Keratinocyte (primary cell): ENCODE data around the gene SLC4A5. TPM values are rescaled to one million over a fixed set of nuclear protein-coding genes. Genes with fewer than 3 reads are reported as not detected.

Experiments used
- DNase-seq: peaks from one replicate; pipeline ENCODE4 v3.0.0-alpha.2; 2011; ENCODE audit warnings: low read depth, missing footprints, low spot score
- FAIRE-seq: peaks from 2 replicates; lab custom pipeline; 2011; peaks lifted over from hg19 to GRCh38; lab: Jason Lieb, UNC
- H2AFZ ChIP-seq: 2 replicates; pipeline ENCODE4 v1.6.0; 2012; ENCODE audit warnings: low read length, control low read depth, inconsistent platforms; ENCODE audit not compliant: control insufficient read depth
- H3K27ac ChIP-seq: 2 replicates; pipeline ENCODE4 v1.5.1; 2011; ENCODE audit warnings: low read length; ENCODE audit not compliant: control insufficient read depth, insufficient read depth
- H3K27me3 ChIP-seq: 3 replicates; pipeline ENCODE4 v1.6.0; 2011; ENCODE audit warnings: low read length; ENCODE audit not compliant: control insufficient read depth, insufficient read depth; ENCODE audit errors: extremely low read depth
- H3K36me3 ChIP-seq, 2 experiments: 2 replicates in 1 of 2; 3 replicates in 1 of 2; pipeline ENCODE4 v1.5.1; 2011; ENCODE audit warnings: low read length in 2 of 2, mild to moderate bottlenecking in 1 of 2; ENCODE audit not compliant: control insufficient read depth in 2 of 2, insufficient read depth in 2 of 2; ENCODE audit errors: extremely low read depth in 1 of 2
- H3K4me1 ChIP-seq: 3 replicates; pipeline ENCODE4 v1.5.1; 2011; ENCODE audit warnings: low read length; ENCODE audit not compliant: control insufficient read depth, insufficient read depth; ENCODE audit errors: extremely low read depth
- H3K4me2 ChIP-seq: 3 replicates; pipeline ENCODE4 v1.6.0; 2011; ENCODE audit warnings: low read depth, low read length; ENCODE audit not compliant: control insufficient read depth, insufficient read depth; ENCODE audit errors: extremely low read depth
- H3K4me3 ChIP-seq, 3 experiments: fragments of 200-600 bp in 1 of 3; sonication (generic) in 1 of 3; 2 replicates in 2 of 3; 3 replicates in 1 of 3; pipeline ENCODE4 v1.5.1; 2011 to 2016; ENCODE audit warnings: low read length in 3 of 3, mild to moderate bottlenecking in 3 of 3, control low read depth in 2 of 3, inconsistent platforms in 1 of 3, low read depth in 1 of 3, mixed read lengths in 1 of 3, mixed run types in 1 of 3, moderate library complexity in 1 of 3; ENCODE audit not compliant: control insufficient read depth in 2 of 3, insufficient read depth in 2 of 3; ENCODE audit errors: extremely low read depth in 1 of 3
- H3K79me2 ChIP-seq: 2 replicates; pipeline ENCODE4 v1.6.0; 2012; ENCODE audit warnings: low read length; ENCODE audit not compliant: control insufficient read depth, insufficient read depth
- H3K9ac ChIP-seq: 3 replicates; pipeline ENCODE4 v1.6.0; 2011; ENCODE audit warnings: low read length; ENCODE audit not compliant: control insufficient read depth, insufficient read depth; ENCODE audit errors: extremely low read depth
- H3K9me1 ChIP-seq: 3 replicates; pipeline ENCODE4 v1.6.0; 2011; ENCODE audit warnings: low read length; ENCODE audit not compliant: control insufficient read depth, insufficient read depth; ENCODE audit errors: extremely low read depth
- H3K9me3 ChIP-seq: 2 replicates; pipeline ENCODE4 v1.5.1; 2012; ENCODE audit warnings: low read depth, low read length; ENCODE audit not compliant: control insufficient read depth
- H4K20me1 ChIP-seq: 3 replicates; pipeline ENCODE4 v1.6.0; 2011; ENCODE audit warnings: low read length; ENCODE audit not compliant: control insufficient read depth, insufficient read depth; ENCODE audit errors: extremely low read depth
- CTCF ChIP-seq, 3 experiments: IDR thresholded peaks in 1 of 3; conservative IDR thresholded peaks in 1 of 3; optimal IDR thresholded peaks in 1 of 3; 2 replicates in 2 of 3; 3 replicates in 1 of 3; pipeline versions ENCODE3 to v1.5.1; 2011; ENCODE audit warnings: low read length in 3 of 3, mild to moderate bottlenecking in 3 of 3, moderate library complexity in 2 of 3, control low read depth in 1 of 3, inconsistent platforms in 1 of 3; ENCODE audit not compliant: insufficient read depth in 2 of 3; ENCODE audit errors: extremely low read depth in 1 of 3
- EZH2 ChIP-seq: IDR thresholded peaks from one replicate; pipeline ENCODE4 v1.6.1; 2012; ENCODE audit warnings: inconsistent platforms, mild to moderate bottlenecking, low read length, moderate library complexity
- dilution Hi-C: fragments of 300-500 bp; cut with MboI; formaldehyde crosslinking; loops from one replicate; pipeline ENCODE4 v1.7.0; 2020; ENCODE audit warnings: low sequenced_read_pairs; ENCODE audit not compliant: extremely low pct_ligation_motif_present
- polyA plus RNA-seq, 5 experiments: library from polyadenylated mRNA; depleted of rRNA in 3 of 5; stranded (reverse) in 3 of 5; stranded (forward) in 1 of 5; unstranded in 1 of 5; fragments of >200 nt; gene quantifications; 1 replicate in 1 of 5; 2 replicates in 3 of 5; 3 replicates in 1 of 5; pipeline versions ENCODE4 v1.2.1 to v1.2.3, GENCODE V29; 2011 to 2012; ENCODE audit warnings: missing spikeins in 2 of 5, low read depth in 1 of 5, low replicate concordance in 1 of 5

The SLC4A5 gene
- polyA plus RNA-seq, 1 donor (not counting 4 experiments of a cell fraction or from before 2014, with no cell fraction given): 0.22 TPM

DNA sequence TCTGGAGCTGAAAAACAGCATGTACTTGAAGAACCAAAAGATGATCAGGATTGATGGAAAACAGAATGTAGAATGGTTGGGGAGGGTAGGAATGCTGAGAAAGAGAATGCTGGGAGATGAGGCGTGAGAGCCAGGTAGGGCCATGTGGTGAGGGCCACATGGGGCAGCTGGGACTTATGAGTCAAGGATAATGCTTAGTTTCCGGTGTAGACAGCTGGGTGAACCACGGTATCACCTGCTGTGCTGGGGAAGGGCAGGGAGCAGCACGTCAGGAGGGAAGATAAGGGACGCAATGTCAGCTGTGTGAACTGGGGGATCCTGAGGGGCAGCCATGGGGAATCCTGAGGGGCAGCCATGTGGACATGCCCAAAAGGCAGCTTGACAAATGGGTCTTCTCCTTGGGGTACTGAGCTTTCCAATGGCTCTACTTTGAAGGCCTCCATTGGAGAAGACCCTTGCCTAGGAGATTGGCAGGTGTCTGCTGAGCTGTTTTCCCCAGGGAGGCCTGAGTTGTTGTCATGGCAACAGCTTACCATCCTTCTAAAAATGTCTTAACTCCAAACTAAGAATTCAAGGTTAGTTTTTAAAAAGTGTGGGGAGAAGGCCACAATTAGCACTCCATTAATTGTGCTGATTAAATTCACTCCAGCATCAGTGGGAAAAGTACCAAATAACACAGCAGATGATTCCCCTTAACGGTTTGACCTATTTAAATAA lies 93.7 kb downstream of the SLC4A5 start:
- DNase-seq (no peak), FAIRE-seq (no peak)
- no peak overlapping the region for H3K9ac ChIP-seq
- no peak overlapping the region for H2AFZ ChIP-seq
- H3K4me2 ChIP-seq: no peak overlapping the region
- H3K4me3 ChIP-seq: no peak overlapping the region
- H3K27me3 ChIP-seq: peaks cover 4% of the 10 kb centered on the region
- no peaks in the 10 kb centered on the region for H3K9me1 ChIP-seq
- H3K9me3 ChIP-seq: no peaks in the 10 kb centered on the region
- no peak for TF ChIP-seq EZH2
- TF ChIP-seq CTCF (optimal IDR thresholded peaks at IDR 0.05 in 1 of 3, IDR thresholded peaks at IDR 0.05 in 1 of 3, conservative IDR thresholded peaks at IDR 0.05 in 1 of 3; ENCODE audit: extremely low read depth in 1 of 3, insufficient read depth in 2 of 3, low read length in 3 of 3): no peak
- no peaks in the 10 kb centered on the region for H3K4me1 ChIP-seq
- no peak overlapping the region for H3K27ac ChIP-seq
- H3K79me2 ChIP-seq: no peaks in the 10 kb centered on the region
- H3K36me3 ChIP-seq: no peaks in the 10 kb centered on the region
- no peaks in the 10 kb centered on the region for H4K20me1 ChIP-seq
- dilution Hi-C loops: no loop called here

DNA sequence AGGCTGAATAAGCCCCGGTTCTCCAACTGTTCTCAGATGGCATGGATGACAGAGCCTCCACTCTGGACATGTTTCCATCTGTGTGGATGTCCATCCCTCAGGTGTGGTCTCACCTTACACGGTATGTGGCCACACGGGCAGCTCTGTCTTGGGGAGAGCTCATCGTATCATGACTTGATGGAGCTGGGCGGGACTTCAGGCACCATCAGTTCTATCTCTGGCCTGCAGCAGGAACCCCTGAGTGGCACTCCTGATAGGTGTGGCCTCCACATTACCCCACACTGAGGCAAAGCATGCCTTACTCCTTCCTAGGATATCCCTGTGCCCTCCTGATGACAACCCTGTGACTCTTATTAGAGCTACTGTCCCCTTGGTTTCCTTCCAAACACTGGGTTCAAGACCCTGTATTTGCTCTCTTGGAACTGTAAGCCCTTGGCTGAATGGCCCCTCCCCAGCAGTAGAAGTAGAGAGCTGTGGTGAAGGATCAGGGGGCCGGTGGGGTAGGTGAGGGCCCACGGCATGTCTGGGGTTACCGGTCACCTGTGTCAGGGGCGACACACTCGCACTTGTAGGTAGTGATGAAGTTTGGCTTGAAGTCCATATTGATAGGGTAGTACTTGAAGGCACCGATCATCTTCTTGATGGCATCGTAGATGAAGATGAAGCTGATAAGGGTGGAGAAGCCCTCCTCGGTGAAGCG lies 96.6 kb downstream of the SLC4A5 start:
- Histone ChIP-seq H3K79me2 (no peaks in the 10 kb centered on the region), H2AFZ (no peak overlapping the region), H3K4me1 (no peaks in the 10 kb centered on the region), H3K4me3 (no peak overlapping the region), H3K9me3 (no peaks in the 10 kb centered on the region), H4K20me1 (no peaks in the 10 kb centered on the region), H3K9me1 (no peaks in the 10 kb centered on the region), H3K9ac (no peak overlapping the region), H3K4me2 (no peak overlapping the region), H3K36me3 (no peaks in the 10 kb centered on the region), H3K27me3 (no peaks in the 10 kb centered on the region), H3K27ac (no peak overlapping the region)
- no peak for DNase-seq
- dilution Hi-C loops: no loop called here
- FAIRE-seq: no peak
- TF ChIP-seq EZH2 (no peak), CTCF (optimal IDR thresholded peaks at IDR 0.05 in 1 of 3, IDR thresholded peaks at IDR 0.05 in 1 of 3, conservative IDR thresholded peaks at IDR 0.05 in 1 of 3; ENCODE audit: extremely low read depth in 1 of 3, insufficient read depth in 2 of 3, low read length in 3 of 3) (no peak)
